M059J (cell line): ENCODE data around the gene PRRG2. TPM values are rescaled to one million over a fixed set of nuclear protein-coding genes. Genes with fewer than 3 reads are reported as not detected.

Source experiments
- DNase-seq: peaks from one replicate; pipeline ENCODE4 v3.0.0-alpha.2; 2012; ENCODE audit warnings: low read depth
- total RNA-seq: library from RNA; depleted of rRNA; stranded (reverse); fragments of >200 nt; shearing (Covaris generic); gene quantifications from 2 replicates; pipeline ENCODE4 v1.2.3, GENCODE V29; 2014; rRNA removed

Gene PRRG2
- total RNA-seq, 1 experiment from 2014 or later, result not detected

- DNase-seq, result peak; percentile 26
Observed at GRCh38 chr19:49639401-49640112, 58.4 kb downstream of the PRRG2 start.

DNA sequence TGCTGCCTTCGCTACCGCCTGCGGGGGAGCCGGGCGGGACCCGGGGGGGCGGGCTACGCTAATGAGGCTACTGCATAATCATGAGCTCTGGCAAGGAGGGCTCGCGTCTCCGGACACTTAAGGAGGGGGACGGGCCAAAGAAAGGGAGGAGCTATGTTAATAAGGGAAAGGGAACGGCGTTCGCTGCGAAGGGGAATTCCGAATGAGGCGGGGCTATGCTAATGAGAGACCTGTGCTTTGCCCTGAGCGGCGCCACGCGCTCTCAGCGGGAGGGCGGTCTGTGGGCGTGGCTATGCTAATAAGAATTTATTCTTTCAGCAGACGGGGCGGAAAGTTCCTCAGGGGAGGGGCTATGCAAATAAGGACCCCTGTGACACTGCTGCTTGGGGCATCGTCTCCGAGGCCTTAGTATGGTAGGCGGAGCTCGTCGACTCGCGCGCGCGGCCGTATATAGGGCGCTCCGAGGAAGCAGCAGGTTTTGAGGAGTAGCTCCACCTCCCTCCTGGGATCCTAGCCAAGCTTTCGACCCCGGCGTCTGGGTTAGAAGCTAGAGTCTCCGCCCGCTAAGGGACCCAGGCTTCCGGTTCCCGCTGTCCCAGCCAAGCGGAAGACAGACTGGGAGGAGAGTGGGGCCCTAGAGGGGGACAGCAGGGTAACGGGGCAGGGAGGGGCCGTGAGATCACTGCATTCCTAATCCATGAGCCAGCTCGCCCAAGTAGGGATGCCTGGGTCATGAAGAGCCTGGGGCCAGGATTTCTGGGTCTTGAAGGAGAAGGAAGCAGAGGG is 59.2 kb downstream of the PRRG2 start, which contains the start of gene RRAS:
RRAS (minus strand) TSS at position 31 of the 786 bp plus-strand sequence. CDS start 45 bp downstream, outside the sequence.
- peak; percentile 100 for DNase-seq

Other genes starting within 250 kb of the PRRG2 start
- gene CD37, start 245.9 kb upstream of the PRRG2 start, total RNA-seq, result not detected in 2 replicates
- gene TEAD2, start 218.9 kb upstream of the PRRG2 start, total RNA-seq, result 17.4 and 20.3 TPM in 2 replicates
- gene DKKL1, start 217.4 kb upstream of the PRRG2 start, total RNA-seq, result not detected in 2 replicates
- not detected in 2 replicates for gene KASH5, start 193.1 kb upstream of the PRRG2 start, total RNA-seq
- not detected in 2 replicates for gene PTH2, start 157.9 kb upstream of the PRRG2 start, total RNA-seq
- gene GFY, start 155.9 kb upstream of the PRRG2 start, total RNA-seq, result not detected in 2 replicates
- 0.57 TPM in 1 of 2 replicates, not detected in the other for gene SLC17A7, start 139.8 kb upstream of the PRRG2 start, total RNA-seq
- 92.9 and 115 TPM in 2 replicates for gene PIH1D1, start 129.5 kb upstream of the PRRG2 start, total RNA-seq
- gene ALDH16A1, start 128.1 kb upstream of the PRRG2 start, total RNA-seq, result 12.9 and 27.9 TPM in 2 replicates
- 5.2 and 17.6 TPM in 2 replicates for gene FLT3LG, start 107.1 kb upstream of the PRRG2 start, total RNA-seq
- gene RPL13A, start 93.7 kb upstream of the PRRG2 start, total RNA-seq, result 1,082 and 1,258 TPM in 2 replicates
- gene RPS11, start 84.9 kb upstream of the PRRG2 start, total RNA-seq, result 2,832 and 3,734 TPM in 2 replicates
- gene FCGRT, start 68.7 kb upstream of the PRRG2 start, total RNA-seq, result 40.3 and 44.5 TPM in 2 replicates
- 36.5 and 52.5 TPM in 2 replicates for gene RCN3, start 53.3 kb upstream of the PRRG2 start, total RNA-seq
- 122 and 129 TPM in 2 replicates for gene NOSIP, start 760 bp upstream of the PRRG2 start, total RNA-seq
- 1.3 and 4.5 TPM in 2 replicates for gene PRR12, start 9.9 kb downstream of the PRRG2 start, total RNA-seq
- gene RRAS, start 58.8 kb downstream of the PRRG2 start, total RNA-seq, result 28.9 and 43.3 TPM in 2 replicates
- gene SCAF1, start 60.9 kb downstream of the PRRG2 start, total RNA-seq, result 9.9 and 26.5 TPM in 2 replicates
- 146 and 186 TPM in 2 replicates for gene IRF3, start 84.5 kb downstream of the PRRG2 start, total RNA-seq
- 6.3 and 14.1 TPM in 2 replicates for gene BCL2L12, start 84.6 kb downstream of the PRRG2 start, total RNA-seq
- 208 and 209 TPM in 2 replicates for gene PRMT1, start 96.0 kb downstream of the PRRG2 start, total RNA-seq
- 0.20 and 0.34 TPM in 2 replicates for gene ADM5, start 108.3 kb downstream of the PRRG2 start, total RNA-seq
- 21.1 and 26.7 TPM in 2 replicates for gene CPT1C, start 109.8 kb downstream of the PRRG2 start, total RNA-seq
- gene TSKS, start 182.0 kb downstream of the PRRG2 start, total RNA-seq, result not detected in 2 replicates
- gene AP2A1, start 185.7 kb downstream of the PRRG2 start, total RNA-seq, result 74.4 and 113 TPM in 2 replicates
- gene FUZ, start 232.0 kb downstream of the PRRG2 start, total RNA-seq, result 23.2 and 28.6 TPM in 2 replicates
- 30.2 and 45.6 TPM in 2 replicates for gene MED25, start 237.0 kb downstream of the PRRG2 start, total RNA-seq